GM21786 (cell line): ENCODE data around the gene TMED1.

Experiments
- ATAC-seq: cut with Tn5 transposase; IDR thresholded peaks from one replicate; pipeline ENCODE4 v1.9.1; 2021; ENCODE audit not compliant: unreplicated experiment

Gene TMED1

DNA sequence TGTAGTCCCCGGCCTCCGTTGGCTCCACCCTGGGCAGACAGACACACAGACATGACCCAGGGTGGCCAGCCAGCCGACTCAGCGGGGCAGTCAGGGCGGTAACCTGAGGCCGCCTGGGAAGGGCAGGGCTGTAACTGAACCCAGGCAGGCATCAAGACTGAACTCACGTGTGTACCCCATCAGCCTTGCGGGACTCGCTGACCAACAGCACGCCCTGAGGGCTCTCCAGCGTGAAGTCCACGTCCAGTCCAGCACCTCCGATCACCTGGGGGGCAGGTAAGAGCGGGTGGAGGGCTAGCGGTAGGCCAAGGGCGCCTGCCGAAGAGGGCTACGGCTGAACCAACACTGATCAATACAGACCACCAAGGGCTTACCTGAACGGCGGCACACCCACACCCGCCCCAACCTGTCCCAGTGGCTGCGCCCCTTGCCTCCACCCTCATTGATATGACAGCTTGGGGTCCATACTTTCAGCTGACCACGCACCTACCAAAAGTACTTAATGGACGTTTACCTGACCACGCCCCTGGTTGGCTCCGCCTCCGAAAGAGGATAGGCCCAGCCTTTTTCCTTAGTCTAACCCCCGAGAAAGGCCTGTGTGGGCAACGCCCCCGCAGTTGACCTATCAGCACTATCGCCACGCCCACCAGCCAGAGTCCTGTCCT lies 791 bp downstream of the TMED1 start:
- ATAC-seq = no peak

DNA sequence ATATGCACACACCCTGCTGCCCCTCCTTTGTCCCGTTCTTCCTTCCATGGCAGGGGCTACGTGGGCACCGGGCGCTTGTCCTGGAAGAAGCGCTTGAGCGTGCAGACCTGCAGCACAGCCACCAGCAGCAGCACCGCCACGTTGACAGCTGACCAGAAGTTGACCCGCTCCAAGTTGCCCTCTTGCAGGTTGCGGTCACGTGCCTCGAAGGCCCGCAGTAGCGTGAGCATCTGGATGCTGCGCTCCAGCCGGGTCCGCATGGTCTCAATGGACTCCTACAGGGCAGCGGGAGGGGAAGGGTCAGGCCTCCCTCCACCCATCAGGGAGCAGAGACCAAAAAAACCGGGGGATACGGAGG lies 3.1 kb downstream of the TMED1 start:
- ATAC-seq = no peak

DNA sequence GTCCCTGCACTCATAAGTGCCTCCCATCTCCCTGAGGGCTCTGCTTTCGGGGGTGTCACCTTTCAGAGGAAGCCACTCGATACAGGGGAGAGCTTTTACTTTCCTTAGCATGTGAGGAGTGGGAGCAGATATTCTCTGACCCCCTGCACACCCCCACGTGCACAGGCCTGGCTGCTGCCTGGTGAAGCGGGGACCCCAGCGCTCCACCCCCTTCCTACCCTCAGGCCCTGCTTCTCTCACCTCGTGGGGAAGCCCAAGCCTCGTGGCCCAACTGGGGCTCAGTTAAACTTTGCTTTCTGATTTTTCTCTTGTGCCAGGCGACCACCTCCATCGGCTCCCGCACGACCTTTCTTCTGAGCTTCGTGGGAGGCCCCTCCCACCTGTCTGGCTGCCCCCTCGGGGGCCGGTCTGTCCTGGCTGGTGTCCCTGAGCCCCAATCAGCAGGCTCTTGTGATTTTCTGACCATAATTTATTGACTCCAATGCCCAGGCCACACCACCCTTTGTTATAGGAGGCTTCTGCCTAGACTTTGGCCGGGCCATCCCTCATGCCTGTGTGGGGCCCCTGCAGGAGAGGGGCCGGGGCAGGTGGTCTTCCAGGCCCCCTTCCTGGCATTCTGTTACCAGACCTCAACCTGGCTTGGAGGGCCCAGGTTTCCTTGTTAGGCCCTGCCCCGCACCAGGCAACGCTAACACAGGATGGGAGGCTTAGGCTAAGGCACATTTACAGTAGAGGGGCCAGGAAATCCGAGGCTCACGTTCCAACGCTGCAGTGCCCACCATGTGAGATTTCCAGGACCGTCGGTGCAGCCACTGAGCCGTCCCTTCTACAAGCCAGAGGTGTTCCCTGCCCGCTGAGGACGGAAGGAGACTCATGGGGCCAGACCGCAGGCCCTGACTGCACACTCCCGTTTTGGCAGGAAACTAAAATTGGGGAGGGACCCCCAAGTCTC lies 3.7 kb downstream of the TMED1 start:
- no peak for ATAC-seq

DNA sequence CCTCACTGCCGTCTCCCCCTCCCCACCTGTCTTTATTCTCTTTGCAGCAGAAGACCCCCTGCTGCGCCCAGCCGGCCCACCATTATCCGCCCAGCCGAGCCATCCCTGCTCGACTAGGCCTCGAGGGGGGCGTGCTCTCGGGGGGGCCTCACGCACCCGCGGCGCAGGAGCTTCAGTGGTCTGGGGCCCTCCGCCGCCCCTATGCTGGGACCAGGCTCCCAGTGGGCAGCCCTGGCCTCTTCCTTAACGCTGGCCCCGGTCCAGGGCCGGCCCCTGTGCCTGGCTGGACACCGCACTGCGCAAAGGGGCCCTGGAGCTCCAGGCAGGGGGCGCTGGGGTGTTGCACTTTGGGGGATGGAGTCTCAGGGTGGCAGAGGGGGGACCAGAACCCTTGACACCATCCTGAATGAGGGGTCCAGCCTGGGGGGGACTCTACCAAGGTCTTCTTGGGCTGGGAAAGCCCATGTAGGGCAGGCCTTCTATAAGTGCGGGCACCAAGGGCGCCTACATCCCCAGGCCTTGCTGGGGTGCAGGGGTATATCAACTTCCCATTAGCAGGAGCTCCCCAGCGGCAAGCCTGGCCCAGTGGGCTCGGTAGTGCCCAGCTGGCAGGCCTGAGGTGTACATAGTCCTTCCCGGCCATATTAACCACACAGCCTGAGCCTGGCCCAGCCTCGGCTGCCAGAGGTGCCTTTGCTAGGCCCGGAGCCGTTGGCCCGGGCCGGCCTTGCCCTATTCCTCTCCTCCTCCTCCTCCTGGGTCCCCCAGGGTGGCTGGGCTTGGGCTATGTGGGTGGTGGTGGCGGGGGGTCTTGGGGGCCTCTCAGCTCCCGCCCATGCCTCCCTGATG lies 4.9 kb downstream of the TMED1 start:
- ATAC-seq = no peak

DNA sequence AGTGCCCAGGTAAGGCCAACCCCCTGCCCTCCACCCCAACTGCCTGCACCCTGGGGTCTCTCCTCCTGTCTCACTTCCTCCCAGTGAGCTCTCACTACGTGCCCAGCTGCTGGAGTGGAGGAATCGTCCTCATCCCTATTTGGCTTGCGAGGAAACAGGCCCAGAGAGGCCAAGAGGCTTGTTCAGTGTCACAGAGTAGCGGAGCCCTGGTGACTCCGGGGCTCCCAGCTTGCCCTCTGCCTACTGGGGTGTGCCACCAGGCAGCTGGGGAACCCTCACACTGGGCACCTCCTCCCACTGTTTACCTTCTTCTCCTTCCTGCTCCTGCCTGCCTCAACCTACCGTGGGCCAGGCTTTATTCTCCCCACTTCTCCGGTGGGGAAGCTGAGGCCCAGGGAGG lies 5.6 kb downstream of the TMED1 start:
- ATAC-seq = no peak

DNA sequence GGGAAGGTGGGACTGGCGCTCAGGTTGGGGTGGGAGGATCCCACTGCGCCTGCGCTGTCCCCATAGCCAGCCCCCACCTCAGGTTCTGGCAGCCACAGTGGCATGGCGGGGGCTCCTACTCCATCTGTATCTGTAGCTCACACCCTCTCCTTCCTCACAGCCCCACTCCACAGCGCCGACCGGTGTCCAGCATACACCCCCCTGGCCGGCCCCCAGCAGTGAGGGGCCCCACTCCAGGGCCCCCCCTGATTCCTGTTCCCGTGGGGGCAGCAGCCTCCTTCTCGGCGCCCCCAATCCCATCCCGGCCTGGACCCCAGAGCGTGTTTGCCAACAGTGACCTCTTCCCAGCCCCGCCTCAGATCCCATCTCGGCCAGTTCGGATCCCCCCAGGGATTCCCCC lies 6.0 kb downstream of the TMED1 start:
- no peak for ATAC-seq

DNA sequence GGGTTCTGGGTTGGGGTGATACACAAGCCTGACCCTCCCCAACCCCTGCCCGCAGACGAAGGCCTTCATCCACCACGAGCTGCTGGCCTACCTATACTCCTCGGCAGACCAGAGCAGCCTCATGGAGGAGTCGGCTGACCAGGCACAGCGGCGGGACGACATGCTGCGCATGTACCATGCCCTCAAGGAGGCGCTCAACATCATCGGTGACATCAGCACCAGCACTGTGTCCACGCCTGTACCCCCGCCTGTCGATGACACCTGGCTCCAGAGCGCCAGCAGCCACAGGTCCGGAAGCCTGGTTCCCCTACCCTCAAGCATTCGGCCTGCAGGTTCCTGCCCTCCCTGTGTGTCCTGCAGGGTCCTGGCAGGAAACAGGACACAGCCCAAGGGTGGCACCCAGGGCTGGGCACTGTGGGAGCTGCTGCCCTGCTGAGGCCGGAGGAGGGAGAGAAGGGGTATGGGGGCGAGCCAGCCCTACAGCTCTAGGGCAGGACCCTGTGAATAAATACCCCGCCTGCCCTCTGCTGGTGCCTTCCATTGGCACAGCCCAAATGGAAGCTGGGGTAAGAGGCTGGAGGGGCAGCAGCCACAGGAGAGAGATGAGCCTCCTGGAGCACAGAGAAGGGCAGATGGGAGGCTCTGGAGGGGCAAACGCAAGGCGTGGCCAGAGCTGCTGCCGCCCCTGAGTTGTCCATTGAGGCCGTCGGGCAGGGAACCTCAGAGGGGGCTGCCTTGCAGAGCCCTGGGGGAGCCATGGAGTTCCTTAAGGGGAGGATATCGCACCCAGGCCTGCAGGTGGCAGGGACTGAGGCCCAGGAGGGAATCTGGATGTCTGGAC lies 6.8 kb downstream of the TMED1 start:
- ATAC-seq = no peak

DNA sequence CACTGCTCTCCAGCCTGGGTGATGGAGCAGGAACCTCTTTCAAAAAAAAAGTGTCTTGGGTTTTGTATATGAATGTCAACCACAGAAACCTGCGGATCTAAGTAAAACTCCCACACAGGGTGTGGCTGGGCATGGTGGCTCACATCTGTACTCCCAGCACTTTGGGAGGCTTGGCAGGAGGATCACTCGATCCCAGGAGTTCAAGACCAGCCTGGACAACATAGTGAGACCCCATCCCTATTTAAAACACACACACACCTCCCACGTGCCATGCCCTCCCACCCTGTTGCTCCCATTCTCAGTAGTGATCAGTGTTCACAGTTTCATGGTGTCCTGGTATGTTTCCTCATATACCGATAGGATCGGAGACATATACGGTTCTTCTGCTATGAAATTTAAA lies 9.2 kb downstream of the TMED1 start:
- no peak for ATAC-seq

DNA sequence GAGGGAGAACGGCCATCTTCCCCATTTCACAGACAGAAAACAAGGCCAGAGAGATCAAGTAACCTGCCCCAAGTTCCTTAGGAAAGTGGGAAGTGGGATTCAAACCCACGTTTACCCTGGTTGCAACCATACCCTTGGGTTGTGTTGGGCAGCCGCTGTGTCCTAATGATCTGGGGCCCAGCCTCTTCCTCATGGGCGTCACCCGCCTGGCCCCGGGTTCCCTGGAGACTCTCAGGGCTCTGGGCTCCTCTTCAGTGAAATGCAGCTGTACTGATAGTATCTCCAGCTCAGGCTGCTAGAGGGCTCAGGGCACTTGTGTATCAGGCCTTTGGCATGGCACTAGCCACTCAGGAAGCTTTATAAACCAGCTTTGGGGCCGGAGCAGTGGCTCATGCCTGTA lies 9.8 kb downstream of the TMED1 start:
- ATAC-seq = no peak

DNA sequence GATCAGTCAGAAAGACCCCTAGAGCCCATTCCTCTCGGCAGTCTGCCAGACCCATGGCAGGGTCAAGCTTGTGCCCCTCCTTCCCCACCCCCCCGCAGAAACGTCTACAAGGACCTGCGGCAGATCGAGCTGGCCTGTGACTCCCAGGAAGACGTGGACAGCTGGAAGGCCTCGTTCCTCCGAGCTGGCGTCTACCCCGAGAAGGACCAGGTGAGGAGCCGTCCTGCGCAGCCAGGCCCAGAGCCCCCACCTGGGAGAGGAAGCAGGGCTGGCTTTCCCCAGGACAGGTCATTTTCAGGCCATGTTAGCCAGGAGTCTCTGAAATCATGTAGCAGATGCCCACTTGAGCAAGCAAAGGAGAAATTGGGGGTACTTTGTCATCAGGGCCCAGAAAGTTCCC lies 12.3 kb downstream of the TMED1 start:
- no peak for ATAC-seq

DNA sequence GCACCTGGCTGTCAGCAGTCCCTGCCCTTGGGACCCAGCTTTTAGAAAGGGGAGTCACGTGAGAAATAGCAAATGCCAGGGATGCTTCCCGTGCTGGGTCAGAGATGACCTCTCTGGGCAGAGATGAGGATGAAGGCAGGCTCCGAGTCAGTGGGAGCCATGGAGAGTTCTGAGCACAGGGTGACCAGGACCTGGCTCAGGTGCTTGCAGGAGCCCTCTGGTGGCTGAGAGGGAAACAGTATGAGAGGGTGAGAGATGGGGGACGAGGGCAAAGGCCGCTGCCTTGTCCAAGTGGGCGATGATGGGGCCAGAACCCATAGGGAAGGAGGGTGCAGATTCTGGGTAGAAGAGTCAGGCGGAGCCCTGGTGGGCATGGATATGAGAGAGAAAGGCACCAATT lies 15.8 kb downstream of the TMED1 start:
- ATAC-seq = no peak

DNA sequence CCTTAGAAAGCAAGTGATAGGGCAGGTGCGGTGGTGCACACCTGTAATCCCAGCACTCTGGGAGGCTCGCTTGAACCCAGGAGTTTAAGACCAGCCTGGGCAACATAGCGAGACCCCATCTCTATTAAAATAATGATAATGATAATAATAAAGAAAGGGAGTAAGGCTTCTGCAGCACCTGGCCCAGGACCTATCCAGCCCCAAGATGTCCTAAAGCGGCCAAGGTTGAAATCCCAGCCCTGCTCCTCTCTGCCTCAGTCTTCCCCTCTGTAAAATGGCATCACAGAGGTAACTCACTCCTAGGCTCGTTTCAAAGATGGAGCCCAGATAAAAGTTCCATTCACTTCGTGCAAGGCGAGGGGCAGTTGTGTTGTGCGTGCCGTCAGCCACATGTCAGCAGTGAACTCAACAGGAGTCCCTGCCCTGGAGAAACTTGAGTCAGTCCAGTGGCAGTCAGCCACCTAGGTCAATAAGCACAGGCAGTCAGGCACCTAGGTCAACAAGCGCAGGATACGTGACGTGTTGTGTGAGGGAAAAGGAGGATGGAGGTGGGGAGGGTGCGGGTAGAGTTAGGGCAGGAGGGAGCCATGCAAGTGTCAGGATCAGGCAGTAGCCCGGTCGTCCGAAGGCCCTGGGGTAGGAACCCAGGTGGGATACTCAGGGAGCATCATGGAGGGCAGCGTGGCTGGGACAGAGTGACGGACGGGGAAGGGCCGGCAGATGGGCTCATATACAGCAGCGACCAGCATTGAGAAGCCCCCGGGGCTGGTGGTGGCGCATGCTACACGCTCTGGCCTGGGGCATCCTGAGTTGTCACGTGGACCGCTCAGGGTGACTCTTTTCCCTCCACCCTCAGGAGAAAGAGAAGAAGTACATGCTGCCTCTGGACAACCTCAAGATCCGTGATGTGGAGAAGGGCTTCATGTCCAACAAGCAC lies 16.6 kb downstream of the TMED1 start:
- ATAC-seq = no peak

DNA sequence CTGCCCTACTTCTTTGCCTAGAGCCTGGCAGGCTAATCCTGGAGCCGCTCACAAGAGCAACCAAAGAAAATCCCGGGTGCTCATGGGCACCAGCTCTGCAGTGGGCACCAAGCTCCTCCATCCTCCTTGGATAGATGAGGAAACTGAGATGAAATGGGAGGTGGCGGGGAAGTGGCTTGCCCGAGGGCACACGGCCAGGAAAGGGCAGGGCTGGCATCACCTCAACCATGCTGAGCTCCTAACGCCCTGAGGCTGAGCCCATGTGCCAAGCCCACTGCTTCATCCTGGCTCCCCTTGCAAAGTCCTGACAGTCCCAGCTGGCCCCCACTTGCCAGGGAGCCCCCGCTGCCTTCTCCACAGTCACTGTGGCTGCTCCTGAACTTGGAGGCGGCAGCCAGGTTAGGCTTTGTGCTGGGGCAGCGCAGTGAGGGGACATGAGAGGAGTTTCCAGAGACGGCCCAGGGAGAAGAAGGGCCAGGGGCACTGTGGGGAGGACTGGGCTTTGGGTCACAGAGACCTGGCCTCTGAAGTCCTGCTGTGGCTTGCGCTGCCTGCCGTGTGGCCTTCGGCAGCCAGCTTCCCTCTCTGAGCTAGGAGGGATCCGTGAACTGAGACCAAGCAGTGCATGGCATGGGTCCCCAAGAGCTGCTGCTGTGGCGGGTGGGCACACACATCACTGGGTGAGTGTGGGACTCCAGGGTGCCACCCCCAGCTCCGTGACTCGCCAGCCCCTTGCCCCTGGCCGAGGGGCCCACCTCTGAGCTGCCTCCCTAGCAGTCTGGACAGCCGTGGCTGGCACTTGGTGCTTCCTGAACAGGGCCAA lies 17.5 kb downstream of the TMED1 start:
- ATAC-seq = no peak

DNA sequence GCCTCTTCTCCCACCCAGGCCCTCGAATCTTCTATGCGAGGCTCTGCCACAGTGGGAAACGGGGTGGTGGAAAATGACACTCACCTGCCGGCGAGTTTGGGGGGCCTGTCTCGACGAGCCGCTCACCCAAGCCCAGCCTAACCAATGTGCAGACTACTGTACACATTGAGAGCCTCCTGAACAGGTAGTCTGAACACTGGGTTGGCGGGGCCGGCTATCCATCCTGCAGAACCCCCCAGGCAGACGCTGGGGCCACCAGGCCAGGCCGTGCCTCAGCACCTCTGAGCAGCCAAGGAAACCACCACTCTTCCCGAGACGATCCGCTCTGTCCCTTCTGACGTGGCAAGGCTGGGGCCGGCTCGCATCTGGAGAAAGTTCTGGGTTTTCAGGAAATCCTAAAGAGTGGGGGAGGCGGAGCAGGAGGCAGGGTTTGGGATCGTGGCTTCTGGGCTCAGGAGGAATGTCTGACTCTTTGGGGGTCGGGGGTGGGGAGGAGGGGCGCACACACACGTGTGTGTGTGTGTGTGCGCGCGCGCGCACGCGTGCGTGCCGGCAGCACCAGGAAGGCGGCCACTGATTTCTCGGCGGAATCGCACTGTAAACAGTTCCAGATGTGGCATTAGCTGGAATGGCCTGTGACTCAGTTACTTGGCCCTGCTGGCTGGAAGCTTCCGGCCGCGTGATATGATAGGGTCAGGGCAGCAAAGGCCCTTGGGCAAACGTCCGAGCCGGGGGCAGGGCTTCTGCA lies 18.5 kb downstream of the TMED1 start:
- ATAC-seq = no peak

DNA sequence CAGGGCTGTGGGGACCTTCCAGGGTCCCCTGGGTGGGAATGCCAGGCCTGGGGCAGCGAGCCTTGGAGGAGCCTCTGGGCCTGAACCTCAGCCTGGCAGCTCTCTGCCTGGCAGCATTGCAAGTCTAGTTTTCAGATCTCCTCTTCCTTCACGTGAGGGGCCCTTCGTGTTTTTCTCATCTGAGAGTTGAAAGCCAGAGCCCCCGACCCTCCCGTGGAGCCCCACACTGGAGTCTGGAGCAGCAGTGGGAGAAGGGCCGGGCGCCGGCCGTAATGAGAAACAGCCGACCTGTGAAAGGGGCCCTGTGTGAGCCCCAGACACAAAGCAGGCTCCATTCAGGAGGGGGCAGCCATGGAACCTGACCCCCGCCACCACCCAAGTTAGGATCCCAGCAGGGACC lies 19.3 kb downstream of the TMED1 start:
- no peak for ATAC-seq

DNA sequence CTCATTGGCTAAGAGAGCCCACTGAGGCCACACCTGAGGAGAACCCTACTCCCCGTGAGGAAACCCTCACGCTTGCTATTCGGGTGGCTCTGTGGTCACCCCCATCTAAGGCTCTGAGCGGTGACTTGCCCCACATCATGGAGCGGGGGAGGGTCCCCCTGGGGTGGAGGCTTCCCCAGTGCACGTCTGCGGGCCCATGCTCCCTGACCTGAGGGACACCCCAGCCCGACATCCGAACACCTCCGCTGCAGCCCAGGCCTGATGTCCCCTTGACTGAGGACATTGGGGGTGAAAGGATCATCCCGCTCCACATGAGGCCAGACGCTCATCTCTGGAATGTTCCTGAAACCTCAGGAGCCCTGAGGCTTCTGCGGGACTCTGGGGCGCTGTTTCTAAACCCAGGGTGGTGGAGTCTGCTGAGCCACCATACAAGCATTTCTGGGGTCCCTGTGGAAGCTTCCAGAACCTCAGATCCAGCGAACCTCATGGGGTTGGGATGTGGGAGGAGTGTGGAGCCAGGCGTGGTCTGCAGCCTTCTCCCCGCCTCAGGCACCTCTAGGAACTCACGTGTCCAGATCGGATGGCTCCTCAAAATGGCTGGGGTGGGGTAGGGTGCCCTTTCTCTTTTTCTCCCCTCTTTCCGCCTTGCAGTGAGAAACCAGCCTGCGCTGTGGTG lies 19.9 kb downstream of the TMED1 start:
- ATAC-seq = no peak

DNA sequence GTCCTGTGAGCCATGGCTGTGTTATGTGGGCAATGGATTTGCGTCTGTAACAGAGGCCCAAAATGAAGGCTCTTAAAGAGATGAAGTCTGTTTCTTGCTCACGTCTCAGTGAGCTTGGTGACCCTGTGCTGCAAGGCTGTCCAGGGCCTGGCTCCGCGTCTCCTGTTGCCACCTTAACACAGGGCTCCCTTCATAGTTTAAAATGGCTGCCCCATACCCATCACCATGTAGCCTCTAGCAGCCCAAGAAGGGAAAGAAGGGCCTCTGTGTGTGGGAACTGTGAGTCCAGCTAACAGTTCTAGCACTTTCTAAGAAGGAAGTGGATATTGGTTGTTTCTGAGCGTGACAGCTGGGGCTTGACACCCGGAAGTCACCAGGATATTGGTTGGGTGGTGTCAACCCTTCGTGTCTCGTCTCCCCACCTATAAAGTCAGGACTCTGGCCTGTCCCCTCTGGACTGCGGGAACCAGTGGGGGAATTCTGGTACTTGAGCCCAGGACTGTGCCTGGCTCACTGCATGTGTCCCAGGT lies 20.9 kb downstream of the TMED1 start:
- ATAC-seq = no peak
